ENCODE data around the gene KNSTRN. TPM values are rescaled to one million over a fixed set of nuclear protein-coding genes. Genes with fewer than 3 reads are reported as not detected.

KNSTRN gene
- total and polyA plus RNA-seq, 2 experiments from 2014 or later = 67.9 to 80.4 TPM

DNA sequence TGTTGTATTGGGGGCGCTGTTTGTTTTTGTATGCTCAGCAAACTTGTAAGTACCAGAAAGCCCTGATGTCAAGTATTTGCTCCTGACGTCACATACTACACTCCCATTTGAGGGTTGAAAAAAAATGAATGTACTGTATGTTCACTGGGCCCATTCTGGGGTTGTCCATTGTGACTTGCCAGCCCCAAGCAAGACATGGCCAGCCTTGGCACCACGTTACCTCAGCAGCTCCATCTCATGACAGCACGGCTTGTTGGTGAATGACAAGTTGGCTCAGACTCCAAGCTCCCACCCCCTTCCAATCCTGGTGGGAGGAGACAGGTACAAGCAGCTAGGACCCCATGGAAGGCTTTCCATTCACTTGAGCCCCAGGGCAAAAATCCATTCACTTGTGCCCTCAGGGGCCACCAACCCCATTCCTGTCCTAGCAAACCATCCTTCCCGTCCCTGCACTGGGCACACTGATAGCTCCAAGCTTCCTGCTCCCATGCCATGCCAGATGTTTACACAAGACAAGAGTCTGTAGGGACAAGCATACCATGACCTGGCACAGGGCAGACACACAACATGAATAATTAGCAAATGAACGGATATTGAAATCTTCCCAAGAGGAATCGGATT, 30.1 kb upstream of the KNSTRN start:
- Histone ChIP-seq H3K27ac (ENCODE audit: low read depth) (no peak overlapping the region), H4K20me1 (replicated peaks; ENCODE audit: insufficient read depth) (no peaks in the 10 kb centered on the region), H3K4me1 (ENCODE audit: insufficient read depth) (peaks cover 15% of the 10 kb centered on the region), H2AFZ (no peak overlapping the region), H3K9me2 (ENCODE audit: insufficient read depth) (no peaks in the 10 kb centered on the region), H3K4me3 (no peak overlapping the region), H3K79me2 (replicated peaks; ENCODE audit: insufficient read depth) (no peaks in the 10 kb centered on the region), H3K36me3 (ENCODE audit: insufficient read depth) (no peaks in the 10 kb centered on the region), H3K4me2 (no peak overlapping the region), H3F3A (replicated peaks; ENCODE audit: low read depth) (peaks cover 8% of the 10 kb centered on the region; the same call in 1 of the 2 replicates), H3K27me3 (ENCODE audit: insufficient read depth) (peaks cover 13% of the 10 kb centered on the region)
- Mint-ChIP-seq H3K27me3 (ENCODE audit: insufficient read depth, low read depth, poor library complexity) (peaks cover 15% of the 10 kb centered on the region), H3K9me3 (no peaks in the 10 kb centered on the region; the same call in 2 of the 3 replicates), H3K27ac (no peak overlapping the region), H3K4me1 (peaks cover 29% of the 10 kb centered on the region), H3K4me3 (no peak overlapping the region), H3K36me3 (ENCODE audit: low read depth) (no peaks in the 10 kb centered on the region; the same call in 2 of the 3 replicates)
- ATAC-seq (no peak), DNase-seq (ENCODE audit: low spot score) (no peak)
- TF ChIP-seq ZNF114 (CRISPR knock-in tag; IDR thresholded peaks at IDR 0.05) = no peak
- TF ChIP-seq EZH2 (IDR thresholded peaks at IDR 0.05; ENCODE audit: low read depth, unreplicated experiment) = no peak
- TF ChIP-seq JUNB (IDR thresholded peaks at IDR 0.05; ENCODE audit: unreplicated experiment) = no peak
- TF ChIP-seq ETS1 (IDR thresholded peaks at IDR 0.05) = no peak
- no peak for TF ChIP-seq ZNF462 (CRISPR knock-in tag; IDR thresholded peaks at IDR 0.05)
- no peak for TF ChIP-seq CREB1 (CRISPR knock-in tag; IDR thresholded peaks at IDR 0.05; ENCODE audit: low read depth)
- no peak for TF ChIP-seq REST (IDR thresholded peaks at IDR 0.05; ENCODE audit: unreplicated experiment)
- TF ChIP-seq ZNF331 (CRISPR knock-in tag; IDR thresholded peaks at IDR 0.05; ENCODE audit: low read depth) = no peak
- no peak for TF ChIP-seq CTCF (conservative IDR thresholded peaks at IDR 0.05; ENCODE audit: low read depth in 2 of 2)
- TF ChIP-seq NANOG (IDR thresholded peaks at IDR 0.05; ENCODE audit: borderline replicate concordance) = no peak
- TF ChIP-seq STAT1 (IDR thresholded peaks at IDR 0.05; ENCODE audit: unreplicated experiment) = no peak
- no peak for TF ChIP-seq POLR2AphosphoS5 (IDR thresholded peaks at IDR 0.05; ENCODE audit: low read depth)
- no peak for TF ChIP-seq EZH2phosphoT487 (IDR thresholded peaks at IDR 0.05; ENCODE audit: unreplicated experiment)

Data from GM23338 (cell line).